HG02588 (cell line): ENCODE measurements around the gene ERGIC1.
"Not testable (repeated sequence)": the region's sequence is repeated elsewhere in the genome, so short reads cannot be mapped to it uniquely, and the experiment has no call there.

Source experiments
- ATAC-seq: cut with Tn5 transposase; IDR thresholded peaks from one replicate; pipeline ENCODE4 v1.9.1; 2021; ENCODE audit warnings: mild to moderate bottlenecking, moderate library complexity; ENCODE audit not compliant: unreplicated experiment

The ERGIC1 gene

DNA sequence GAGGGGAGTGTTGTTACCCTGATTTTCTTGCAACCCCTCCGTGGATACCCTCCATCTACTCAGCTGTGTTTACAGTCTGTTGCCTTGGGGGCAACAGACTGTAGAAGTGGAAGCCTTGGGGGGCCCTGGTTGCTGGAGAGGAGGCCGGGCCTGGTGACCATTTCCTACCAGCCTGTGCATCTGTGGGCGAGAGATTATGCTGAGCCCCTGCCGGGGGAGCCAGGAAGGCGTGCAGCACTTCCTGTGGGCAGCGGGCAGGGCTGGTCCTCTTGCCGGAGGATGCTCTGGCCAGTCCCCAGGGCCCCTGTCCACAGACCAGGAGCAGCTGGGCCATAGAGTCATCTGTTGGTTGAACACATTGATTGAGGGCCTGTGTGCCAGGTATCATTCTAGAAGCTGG is 11.1 kb downstream of the ERGIC1 start:
- ATAC-seq = no peak

DNA sequence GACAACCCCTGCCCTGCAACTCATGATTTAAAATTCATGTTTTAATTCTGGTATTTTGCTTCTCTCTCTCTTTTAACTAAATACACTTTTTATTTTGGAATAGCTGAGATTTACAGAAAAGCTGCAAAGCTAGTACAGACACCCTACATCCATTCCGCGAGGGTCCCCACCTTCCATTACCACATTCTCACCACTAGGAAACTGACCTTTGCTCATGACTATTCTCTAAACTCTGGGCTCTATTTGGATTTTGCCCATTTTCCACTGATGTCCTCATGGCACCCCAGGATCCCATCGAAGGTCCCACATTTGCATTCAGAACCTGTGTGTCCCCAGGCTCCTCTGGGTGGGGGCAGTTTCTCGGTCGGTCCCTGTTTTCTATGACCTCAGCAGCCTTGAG is 11.5 kb downstream of the ERGIC1 start:
- ATAC-seq = no peak

DNA sequence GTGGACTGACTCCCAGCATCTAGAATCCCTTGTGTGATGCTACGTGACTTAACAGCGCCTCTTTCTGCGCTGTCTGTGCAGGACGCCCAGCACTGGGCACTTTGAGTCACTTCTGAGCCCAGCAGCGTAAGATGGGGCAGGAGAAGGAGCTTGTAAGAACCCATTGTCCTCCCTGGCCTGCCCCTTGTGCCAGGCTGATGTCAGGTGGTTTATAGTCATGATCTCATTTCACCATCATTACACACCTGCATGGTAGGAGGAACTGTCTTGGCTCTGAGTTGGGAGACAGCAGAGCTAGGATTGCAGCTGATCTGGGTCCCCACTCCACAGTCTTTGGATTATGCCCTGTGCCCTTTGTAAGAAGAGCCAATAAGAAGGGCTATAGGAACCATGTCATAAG is 12.2 kb downstream of the ERGIC1 start:
- ATAC-seq = no peak

DNA sequence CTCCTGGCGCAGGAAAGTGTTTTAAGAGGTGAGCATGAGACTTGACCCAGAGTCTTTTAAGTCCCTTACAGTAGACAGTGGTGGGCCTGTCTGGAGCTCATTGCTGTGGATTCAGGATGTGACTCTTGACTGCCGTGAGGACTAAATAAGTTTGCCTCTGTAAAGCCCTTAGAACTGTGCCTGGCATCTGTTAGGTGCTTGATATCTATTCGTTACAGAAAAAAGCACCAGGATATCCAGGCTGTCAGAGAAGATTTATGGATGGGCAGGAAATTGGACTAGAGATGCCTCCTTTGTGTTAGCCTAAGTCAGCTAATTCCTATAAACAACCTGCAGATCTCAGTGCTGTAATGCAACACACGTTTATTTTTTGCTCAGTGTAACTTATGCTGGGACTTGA is 12.6 kb downstream of the ERGIC1 start:
- no peak for ATAC-seq

DNA sequence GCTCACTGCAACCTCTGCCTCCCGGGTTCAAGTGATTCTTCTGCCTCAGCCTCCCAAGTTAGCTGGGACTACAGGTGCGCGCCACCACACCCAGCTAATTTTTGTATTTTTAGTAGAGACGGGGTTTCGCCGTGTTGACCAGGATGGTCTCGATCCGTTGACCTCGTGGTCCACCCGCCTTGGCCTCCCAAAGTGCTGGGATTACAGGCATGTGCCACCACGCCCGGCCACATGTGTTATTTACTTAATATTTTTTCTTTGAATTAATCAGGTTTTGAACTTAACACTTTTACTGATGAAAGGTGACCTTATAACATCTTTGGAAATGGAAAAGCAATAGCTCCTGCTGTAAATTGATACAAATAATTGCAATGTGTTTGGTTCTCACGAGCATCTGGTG is 13.5 kb downstream of the ERGIC1 start:
- ATAC-seq = not testable (repeated sequence)

DNA sequence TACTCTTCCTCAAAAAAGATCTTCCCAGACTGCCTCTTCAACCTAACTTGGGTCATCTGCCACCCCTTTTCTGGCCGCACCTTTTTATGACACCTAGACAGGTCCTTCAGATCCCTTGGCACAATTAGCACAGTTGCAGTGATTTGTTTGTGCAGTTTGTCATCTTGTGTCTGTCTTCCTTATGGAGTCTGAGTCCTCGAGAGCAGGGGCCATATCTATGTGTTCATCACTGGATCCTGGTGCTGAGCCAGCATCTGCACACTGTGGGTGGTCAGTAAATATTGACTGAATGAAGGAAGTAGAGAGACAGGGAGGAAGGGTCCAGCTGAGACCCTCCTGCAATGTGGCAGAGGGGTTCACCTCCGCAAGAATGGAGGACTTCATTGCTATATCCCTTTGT is 14.4 kb downstream of the ERGIC1 start:
- no peak for ATAC-seq

DNA sequence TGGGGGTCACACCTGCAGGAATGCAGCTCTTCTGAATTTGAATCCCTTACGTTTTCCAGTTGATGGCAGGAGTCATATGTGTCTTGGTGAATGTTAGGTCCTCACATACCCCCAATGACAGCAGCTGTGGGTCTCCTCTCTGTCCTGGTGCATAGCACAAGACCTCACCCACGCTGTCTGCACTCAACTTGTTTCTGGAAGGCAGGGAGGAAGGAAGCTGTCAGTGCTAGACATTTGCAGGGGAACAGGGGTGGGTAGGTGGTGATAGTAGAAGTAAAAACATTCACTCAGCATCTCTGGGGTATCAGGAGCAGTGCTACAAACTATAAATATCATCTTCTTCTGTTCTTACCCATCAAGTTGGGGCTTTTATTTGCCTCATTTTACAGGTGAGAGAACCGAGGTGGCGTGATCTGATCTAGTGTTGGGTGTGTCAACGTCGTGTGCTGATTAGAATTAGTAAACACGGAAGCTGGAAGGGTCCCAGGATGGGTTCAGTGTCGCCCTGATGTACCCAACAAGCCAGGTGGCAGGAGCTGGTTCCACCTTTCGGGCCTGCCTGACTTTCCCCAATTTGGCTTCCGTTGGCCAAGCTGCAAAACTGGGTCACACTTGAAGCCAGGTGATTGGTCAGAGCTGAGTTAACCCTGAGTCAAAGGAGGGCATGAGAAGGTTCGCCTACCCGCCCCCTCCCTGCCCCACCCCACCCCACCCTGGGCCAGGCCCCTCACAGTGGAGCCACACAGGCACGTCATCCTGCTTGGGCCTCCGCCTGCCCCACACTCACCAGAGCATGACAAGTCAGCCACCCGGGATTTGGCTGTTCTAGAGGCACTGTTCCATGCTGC is 15.8 kb downstream of the ERGIC1 start:
- ATAC-seq = peak; percentile 40

DNA sequence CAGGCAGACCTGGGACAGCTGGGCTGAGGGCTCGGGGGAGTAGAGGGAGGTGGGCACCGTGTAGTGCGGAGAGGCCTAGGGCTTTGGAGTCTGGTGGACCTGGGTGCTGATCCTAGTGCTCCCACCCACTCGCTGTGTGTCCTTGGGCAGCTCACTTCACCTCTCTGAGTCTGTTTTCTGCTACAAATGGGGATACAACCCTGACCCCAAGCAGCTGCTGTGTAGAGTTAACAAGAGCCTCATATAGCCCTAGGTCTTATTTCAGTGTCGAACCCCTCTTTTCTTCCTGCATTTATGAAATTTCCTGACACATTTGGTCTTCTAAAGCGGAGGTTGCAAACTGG is 16.4 kb downstream of the ERGIC1 start:
- no peak for ATAC-seq

DNA sequence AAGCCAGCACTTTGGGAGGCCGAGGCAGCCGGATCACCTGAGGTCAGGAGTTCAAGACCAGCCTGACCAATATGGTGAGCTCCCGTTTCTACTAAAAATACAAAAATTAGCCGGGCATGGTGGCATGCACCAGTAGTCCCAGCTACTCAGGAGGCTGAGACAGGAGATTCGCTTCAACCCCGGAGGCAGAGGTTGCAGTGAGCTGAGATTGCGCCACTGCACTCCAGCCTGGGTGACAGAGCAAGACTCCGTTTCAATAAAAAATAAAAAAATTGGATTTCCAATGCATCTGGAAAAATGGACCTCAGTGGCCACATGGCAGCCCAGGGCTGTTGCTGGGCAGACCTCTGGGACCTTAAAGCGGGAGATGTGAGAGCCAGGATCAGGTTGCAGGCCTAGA is 17.2 kb downstream of the ERGIC1 start:
- not testable (repeated sequence) for ATAC-seq

DNA sequence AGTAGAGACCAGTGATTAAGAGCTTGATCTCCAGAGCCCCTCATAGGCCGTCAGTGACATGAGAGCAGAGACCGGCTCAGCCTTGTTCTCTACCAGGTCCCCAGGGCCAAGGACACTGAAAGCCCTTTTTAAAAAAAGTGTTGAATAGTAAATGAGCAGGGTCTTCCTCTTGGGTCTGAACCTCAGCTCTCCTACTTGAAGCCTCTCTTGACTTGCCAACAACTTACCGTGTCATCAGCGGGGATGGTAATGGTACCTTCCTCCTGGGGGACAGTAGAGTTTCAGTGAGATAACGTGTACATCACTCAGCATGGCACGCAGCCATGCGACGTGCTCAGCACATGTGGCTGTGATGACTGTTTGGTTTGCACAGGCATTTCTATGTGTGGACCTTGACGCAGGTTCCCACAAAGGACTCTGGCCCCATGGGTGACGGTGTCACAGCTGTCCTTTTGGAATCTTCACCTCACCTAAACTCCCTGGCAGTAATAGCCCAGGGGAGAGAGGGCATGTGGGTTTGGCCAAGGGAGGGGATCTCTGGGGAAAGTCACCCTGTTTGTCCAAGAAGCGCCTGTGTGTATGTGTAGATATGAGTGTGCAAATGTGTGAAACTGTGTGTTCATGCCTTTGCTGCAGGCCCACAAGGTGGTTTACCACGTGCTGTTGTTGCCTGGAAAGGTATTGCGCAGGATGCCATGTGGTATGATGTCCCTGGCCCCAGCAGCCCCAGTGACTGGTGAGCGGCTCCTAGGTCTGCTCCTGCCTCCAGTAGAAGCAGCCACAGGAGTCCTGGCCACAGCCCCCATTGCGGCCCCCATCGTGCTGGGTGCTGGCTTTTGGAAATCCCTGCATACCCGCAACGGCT is 18.7 kb downstream of the ERGIC1 start:
- ATAC-seq = no peak

DNA sequence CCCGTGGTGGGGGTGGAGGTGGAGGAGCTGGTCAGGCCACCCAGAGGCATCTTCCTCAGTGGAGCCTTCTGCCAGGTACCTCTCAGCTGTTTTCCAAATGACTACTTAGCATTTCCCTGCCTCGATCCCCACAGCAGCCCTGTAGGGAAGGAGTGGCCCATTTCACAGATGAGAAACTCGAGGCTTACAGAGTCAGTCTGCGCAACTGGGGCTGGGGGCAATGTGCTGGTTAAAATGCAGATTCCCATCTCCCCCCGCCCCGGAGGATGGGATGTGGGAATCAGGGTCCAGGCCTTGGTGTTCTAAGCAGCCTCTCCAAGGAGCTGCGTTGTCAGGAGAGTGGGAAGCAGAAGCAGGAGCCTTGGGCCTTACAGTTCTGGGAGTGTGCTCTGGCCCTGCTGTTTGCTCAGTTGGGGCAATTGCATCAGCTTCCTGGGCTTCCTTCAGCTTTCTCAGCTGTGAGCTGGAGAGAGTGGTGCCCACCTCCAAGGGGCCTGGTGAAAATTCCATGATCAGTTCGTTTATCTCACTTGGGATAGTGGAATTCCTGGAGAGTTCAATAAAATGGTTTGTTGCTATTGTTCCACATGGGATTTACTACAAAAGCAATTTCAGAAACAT is 19.4 kb downstream of the ERGIC1 start:
- ATAC-seq = no peak

DNA sequence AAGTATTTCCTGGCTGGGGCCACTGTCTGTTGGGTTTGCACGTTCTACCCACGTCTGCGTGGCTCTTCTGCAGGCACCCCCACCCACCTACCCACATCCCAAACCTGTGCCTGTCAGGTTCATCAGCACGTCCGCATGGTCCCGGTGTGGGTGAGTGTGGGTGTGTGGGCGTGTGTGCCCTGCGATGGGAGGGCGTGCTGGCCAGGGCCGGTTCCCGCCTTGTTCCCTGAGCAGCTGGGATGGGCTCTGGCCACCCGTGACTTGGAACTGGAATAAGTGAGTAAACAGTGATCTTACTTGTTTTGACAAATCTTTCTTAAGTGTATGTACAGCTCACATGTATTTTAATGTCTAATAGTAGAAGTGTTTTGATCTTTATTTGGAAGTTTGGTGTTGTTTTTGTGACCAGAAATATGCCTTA is 20.4 kb downstream of the ERGIC1 start:
- no peak for ATAC-seq

DNA sequence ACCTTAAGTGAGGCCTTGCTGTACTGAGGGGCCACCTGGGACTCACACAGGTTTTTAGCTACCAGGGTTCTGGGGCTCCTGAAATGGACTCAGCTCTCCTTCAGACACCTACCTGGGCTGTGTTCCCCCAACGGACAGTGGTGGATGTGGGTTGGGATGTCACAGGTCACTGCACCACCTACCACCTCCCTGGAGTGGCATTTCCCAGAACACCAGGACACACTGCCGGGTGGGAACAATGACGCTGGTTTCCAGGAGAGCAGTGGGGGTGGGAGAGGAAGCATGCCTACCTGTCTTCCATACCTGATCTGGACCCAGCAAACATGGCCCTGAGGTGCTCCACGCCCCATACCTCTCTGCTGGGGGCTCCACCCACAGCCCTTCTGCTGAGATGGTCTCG is 20.9 kb downstream of the ERGIC1 start:
- ATAC-seq = no peak

DNA sequence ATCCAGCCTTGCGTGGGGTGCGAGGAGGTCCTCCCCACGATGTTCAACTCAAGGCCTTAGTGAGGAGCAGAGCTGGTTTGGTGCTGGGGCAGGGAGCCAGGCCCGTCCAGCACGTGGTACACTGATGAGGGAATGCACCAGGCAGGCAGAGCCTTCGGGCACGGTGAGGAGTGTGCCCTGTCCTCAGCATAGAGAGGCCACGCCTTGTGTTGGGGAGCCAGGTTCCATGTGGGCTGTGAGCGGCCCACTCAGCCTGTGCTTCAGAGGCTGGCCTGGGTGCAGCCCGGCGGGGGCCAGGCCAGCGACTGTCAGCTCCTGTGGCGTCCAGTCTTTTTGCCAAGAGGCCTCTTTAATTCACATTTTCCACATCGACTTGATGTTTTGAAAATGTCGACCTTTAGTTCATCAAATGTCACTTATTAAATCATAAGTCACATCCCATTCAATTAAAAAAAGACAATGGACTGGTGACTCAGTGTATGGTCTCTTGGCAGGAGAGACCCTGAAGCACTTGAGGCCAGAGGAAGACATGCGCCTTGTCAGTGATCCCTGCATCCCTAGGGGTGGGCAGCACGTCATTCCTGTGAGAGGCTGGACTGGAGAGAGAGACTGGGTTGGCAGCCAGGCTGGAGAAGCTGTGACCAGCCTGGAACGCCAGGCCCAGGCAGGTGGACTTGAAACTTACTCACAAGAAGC is 21.7 kb downstream of the ERGIC1 start:
- no peak for ATAC-seq

DNA sequence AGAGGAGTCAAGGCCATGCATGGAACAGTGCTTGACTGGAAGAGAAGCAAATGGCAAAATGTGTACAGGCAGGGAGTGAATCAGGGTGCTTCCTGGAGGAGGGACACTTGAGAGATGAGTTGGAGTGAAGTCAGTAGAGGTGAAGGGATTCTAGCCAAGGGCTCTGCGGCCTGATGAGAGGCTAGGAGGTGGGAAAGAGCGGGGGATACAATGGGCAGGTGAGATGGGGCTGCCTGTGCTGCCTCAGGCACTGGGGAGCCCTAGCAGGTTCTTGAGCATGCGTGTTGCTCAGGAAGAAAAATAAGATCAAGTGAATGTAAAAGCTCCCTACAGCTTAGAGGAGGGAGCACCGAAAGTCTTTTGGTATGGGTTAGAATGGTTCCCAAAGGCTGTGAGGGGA is 22.3 kb downstream of the ERGIC1 start:
- no peak for ATAC-seq

DNA sequence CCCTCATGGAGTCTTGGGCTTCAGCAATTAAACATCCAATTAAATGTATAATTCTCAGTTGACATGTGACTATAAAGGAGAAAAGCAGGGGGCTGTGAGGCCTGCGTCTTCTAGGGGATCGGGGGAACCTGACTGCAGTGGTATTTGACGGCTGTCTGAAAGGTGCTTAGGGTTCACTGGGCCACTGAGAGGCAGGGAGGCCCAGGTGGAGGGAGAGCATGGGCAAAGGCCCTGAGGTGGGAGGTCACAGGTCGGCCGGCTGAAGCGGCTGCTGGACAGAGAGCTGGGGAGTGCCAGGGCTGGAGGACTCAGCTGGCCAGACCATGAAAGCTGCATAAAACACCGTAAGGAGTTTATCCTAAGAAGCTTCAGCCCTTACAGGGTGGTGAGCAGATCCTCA is 23.9 kb downstream of the ERGIC1 start:
- ATAC-seq = no peak

DNA sequence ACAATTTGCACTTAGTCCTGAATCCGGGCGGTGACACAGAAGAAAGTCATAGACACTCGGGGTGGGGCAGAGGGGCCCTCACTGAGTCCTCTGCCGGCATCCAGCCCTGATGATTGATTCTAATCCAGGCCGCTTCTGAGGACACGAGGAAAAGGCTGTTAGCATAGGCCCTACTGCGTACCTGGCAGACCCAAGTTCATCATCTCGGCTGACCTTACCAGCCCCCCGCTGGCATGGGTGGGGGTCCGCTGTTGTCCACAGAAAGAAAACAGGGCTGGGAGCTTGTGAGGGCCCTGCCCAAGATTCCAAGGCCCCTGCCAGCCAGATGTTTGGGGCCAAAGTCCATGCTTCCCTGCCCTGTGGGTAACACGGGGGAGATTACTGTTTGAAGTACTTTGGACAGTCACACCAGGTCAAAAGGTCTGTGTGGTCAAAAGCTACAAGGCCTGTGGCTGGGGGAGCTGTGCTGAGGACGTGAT is 24.5 kb downstream of the ERGIC1 start:
- no peak for ATAC-seq

DNA sequence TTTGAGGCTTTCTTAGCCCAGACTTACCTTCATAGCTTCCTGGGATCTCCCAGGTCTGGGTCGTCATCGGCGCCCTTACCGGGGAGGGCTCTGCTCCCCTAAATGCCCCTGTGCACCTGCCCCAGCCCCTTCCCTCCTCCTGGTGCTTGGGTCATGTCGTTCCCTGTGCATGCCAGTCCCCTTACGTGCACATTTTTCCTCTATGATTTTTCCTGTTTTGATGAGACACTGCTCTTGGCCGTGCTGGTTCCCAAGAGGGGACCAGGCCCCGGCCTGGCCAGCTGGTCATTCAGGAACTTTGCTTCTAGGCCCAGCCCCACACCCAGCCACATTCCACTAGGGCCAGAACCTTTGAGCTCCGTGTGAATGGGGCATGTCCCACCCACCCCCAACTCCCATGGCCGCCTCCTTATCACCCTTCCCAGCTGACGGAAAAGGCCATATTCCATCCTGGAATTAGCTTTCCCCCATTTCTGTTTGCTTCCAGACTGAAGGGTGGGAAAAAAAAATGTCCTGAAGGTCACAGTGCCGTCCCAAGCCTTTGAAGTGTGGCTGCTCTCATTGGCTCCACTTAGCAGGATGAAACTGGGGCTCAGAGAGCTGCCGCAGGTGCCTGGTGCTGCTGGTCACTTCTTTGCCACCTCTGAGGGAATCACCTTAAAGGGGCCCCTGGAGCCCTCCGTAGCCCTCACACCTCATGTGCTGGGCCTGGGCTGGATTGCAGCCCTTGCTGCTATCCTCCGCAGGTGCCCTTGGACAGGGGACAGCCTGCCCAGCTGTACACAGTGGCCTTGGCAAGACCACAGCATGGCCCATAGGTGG is 25.1 kb downstream of the ERGIC1 start:
- ATAC-seq = no peak

DNA sequence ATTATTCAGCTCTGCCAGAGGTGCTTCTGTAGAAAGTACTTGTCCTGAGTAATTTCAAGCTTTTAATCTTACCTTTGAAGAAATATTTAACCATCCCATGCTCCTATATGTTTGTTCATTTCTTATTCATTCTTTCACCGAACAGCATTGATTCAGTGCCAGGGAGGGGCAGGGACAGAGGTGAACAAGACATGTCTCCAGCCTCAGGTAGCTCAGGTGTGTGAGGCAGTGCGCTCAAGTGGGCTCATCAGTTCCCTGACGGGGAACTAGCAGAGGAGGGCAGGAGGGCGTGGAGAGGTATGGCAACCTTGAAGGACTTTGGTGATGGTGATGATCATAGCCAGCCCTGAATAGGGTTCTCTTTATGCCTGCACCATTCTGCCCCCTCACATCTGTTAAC is 25.9 kb downstream of the ERGIC1 start:
- ATAC-seq = no peak
